HepG2 (cell line): Measurements from ENCODE around the gene MIPEP. TPM values are rescaled to one million over a fixed set of nuclear protein-coding genes. Genes with fewer than 3 reads are reported as not detected.

Source experiments
- ATAC-seq: fragments of 200-7000 bp; cut with Tn5 transposase; 3 replicates; pipeline ENCODE4 v1.9.1; 2020; ENCODE audit warnings: mild to moderate bottlenecking, moderate library complexity
- BruUV-seq: library from RNA; stranded (reverse); fragments of 400-500 nt; replicated peaks from 2 replicates; lab custom pipeline; 2021; lab: Mats Ljungman, UMichigan
- CTCF ChIA-PET: fragments of 300-600 bp; formaldehyde crosslinking; extraction: SDS; loops from one replicate; lab custom pipeline; 2021; ENCODE audit warnings: low total read pairs, inconsistent platforms, low intra/inter-chr PET ratio; lab: Yijun Ruan, JAX
- POLR2A ChIA-PET: fragments of 350-600 bp; sonication (Branson Sonifier 250); formaldehyde crosslinking; loops from one replicate; lab custom pipeline; 2020; ENCODE audit warnings: antibody characterized with exemption, inconsistent platforms; lab: Yijun Ruan, JAX
- DNase-seq: peaks from one replicate; pipeline ENCODE4 v3.0.0-alpha.2; 2015; ENCODE audit warnings: low spot score
- FAIRE-seq: peaks from 3 replicates; lab custom pipeline; 2011; peaks lifted over from hg19 to GRCh38; lab: Jason Lieb, UNC
- H2AFZ ChIP-seq: one replicate; pipeline ENCODE4 v1.6.1; 2011; ENCODE audit warnings: low read length, inconsistent platforms
- H3K27ac ChIP-seq: fragments of 300-600 bp; 3 replicates; pipeline ENCODE4 v1.8.0; 2011; ENCODE audit warnings: mixed run types, mild to moderate bottlenecking, mixed read lengths, low read length, inconsistent platforms; ENCODE audit not compliant: insufficient read depth; ENCODE audit errors: extremely low read length
- H3K27me3 ChIP-seq, 2 experiments: fragments of 200-600 bp in 1 of 2; 2 replicates in 1 of 2; 3 replicates in 1 of 2; pipeline versions ENCODE4 v1.6.0 to v1.8.0; 2011; ENCODE audit warnings: low read length in 2 of 2, mild to moderate bottlenecking in 2 of 2, moderate library complexity in 2 of 2, inconsistent platforms in 1 of 2; ENCODE audit not compliant: insufficient read depth in 2 of 2, control insufficient read depth in 1 of 2
- H3K36me3 ChIP-seq, 2 experiments: fragments of 200-600 bp in 1 of 2; replicated peaks in 1 of 2; 2 replicates in 1 of 2; 3 replicates in 1 of 2; pipeline versions ENCODE4 v1.5.1 to v1.8.0; 2011; ENCODE audit warnings: low read length in 2 of 2, inconsistent platforms in 1 of 2; ENCODE audit not compliant: insufficient read depth in 2 of 2, control insufficient read depth in 1 of 2
- H3K4me1 ChIP-seq: 2 replicates; pipeline ENCODE4 v1.5.1; 2012; ENCODE audit warnings: low read length, inconsistent platforms; ENCODE audit not compliant: insufficient read depth
- H3K4me2 ChIP-seq: 2 replicates; pipeline ENCODE4 v1.6.0; 2011; ENCODE audit warnings: low read depth, low read length, inconsistent platforms
- H3K4me3 ChIP-seq, 3 experiments: fragments of 200-600 bp in 1 of 3; sonication (generic), shearing (Covaris generic) in 1 of 3; replicated peaks in 1 of 3; 2 replicates each; pipeline ENCODE4 v1.5.1; 2011 to 2016; ENCODE audit warnings: low read length in 3 of 3, inconsistent platforms in 2 of 3, low read depth in 2 of 3, mild to moderate bottlenecking in 2 of 3, control low read depth in 1 of 3, mixed read lengths in 1 of 3; ENCODE audit not compliant: insufficient read depth in 1 of 3
- H3K79me2 ChIP-seq: one replicate; pipeline ENCODE4 v1.6.1; 2011; ENCODE audit warnings: low read length, inconsistent platforms; ENCODE audit not compliant: insufficient read depth
- H3K9ac ChIP-seq: 2 replicates; pipeline ENCODE4 v1.6.0; 2011; ENCODE audit warnings: mild to moderate bottlenecking, low read depth, low read length, inconsistent platforms; ENCODE audit not compliant: insufficient read depth
- H3K9me3 ChIP-seq: 2 replicates; pipeline ENCODE4 v1.5.1; 2012; ENCODE audit warnings: mild to moderate bottlenecking, low read length
- H4K20me1 ChIP-seq: 2 replicates; pipeline ENCODE4 v1.6.0; 2011; ENCODE audit warnings: inconsistent platforms, mild to moderate bottlenecking, low read length, moderate library complexity; ENCODE audit not compliant: insufficient read depth
- ADNP ChIP-seq: sonication (generic); formaldehyde crosslinking; IDR thresholded peaks from 2 replicates; pipeline ENCODE4 v1.4.0; 2020; ENCODE audit warnings: missing genetic modification reagents
- MAFF ChIP-seq: IDR thresholded peaks from 2 replicates; pipeline ENCODE4 v1.6.1; 2011; ENCODE audit warnings: low read depth, low read length, improper control_type of control experiment
- MAFK ChIP-seq, 2 experiments: IDR thresholded peaks in 1 of 2; conservative IDR thresholded peaks in 1 of 2; 2 replicates each; pipeline ENCODE4 v1.6.1; 2011; ENCODE audit warnings: improper control_type of control experiment in 2 of 2, low read length in 2 of 2
- NRL ChIP-seq: sonication (generic); formaldehyde crosslinking; IDR thresholded peaks from 2 replicates; pipeline ENCODE4 v1.5.0; 2020; ENCODE audit warnings: missing genetic modification reagents, mild to moderate bottlenecking, moderate library complexity, borderline replicate concordance
- PHF5A ChIP-seq: IDR thresholded peaks from one replicate; pipeline ENCODE4 v1.6.1; 2018; ENCODE audit warnings: low read depth, missing genetic modification reagents; ENCODE audit not compliant: unreplicated experiment
- POLR2AphosphoS2 ChIP-seq: IDR thresholded peaks from 2 replicates; pipeline ENCODE4 v1.6.1; 2011; ENCODE audit warnings: low read depth, low read length, improper control_type of control experiment
- RFXAP ChIP-seq: sonication (generic); formaldehyde crosslinking; IDR thresholded peaks from 2 replicates; pipeline ENCODE4 v1.4.0; 2020; ENCODE audit warnings: missing genetic modification reagents, borderline replicate concordance
- ZC3H13 ChIP-seq: sonication (generic); formaldehyde crosslinking; IDR thresholded peaks from 2 replicates; pipeline ENCODE4 v1.8.1; 2023; ENCODE audit warnings: mild to moderate bottlenecking, missing genetic modification reagents, moderate library complexity
- ZNF121 ChIP-seq: sonication (generic); formaldehyde crosslinking; IDR thresholded peaks from 2 replicates; pipeline ENCODE4 v1.5.0; 2020; ENCODE audit warnings: mild to moderate bottlenecking, missing genetic modification reagents
- ZNF251 ChIP-seq: sonication (generic); formaldehyde crosslinking; IDR thresholded peaks from 2 replicates; pipeline ENCODE4 v1.9.0; 2021; ENCODE audit warnings: mild to moderate bottlenecking, missing genetic modification reagents
- ZNF441 ChIP-seq: sonication (generic); formaldehyde crosslinking; IDR thresholded peaks from 2 replicates; pipeline ENCODE4 v1.7.0; 2021; ENCODE audit warnings: missing genetic modification reagents, borderline replicate concordance
- ZSCAN30 ChIP-seq: sonication (generic); formaldehyde crosslinking; IDR thresholded peaks from 2 replicates; pipeline ENCODE4 v1.5.0; 2020; ENCODE audit warnings: mild to moderate bottlenecking, missing genetic modification reagents
- WGBS: methylation state at CpG from one replicate; pipeline ENCODE4 v1.1.6; 2017; ENCODE audit warnings: low lambda C conversion rate; 5-methylcytosine and 5-hydroxymethylcytosine counted together
- in situ Hi-C: cut with HindIII; loops from 2 replicates; pipeline ENCODE4 v1.10.0; 2017; ENCODE audit warnings: low pct_unique_long_range_greater_than_20kb; ENCODE audit not compliant: extremely low pct_ligation_motif_present
- intact Hi-C: fragments of 100-400 bp; cut with micrococcal nuclease; formaldehyde crosslinking; loops from one replicate; pipeline ENCODE4 v1.10.0; 2022; ENCODE audit not compliant: unreplicated experiment
- polyA plus RNA-seq, 8 experiments: library from polyadenylated mRNA; depleted of rRNA in 3 of 8; stranded (reverse) in 7 of 8; unstranded in 1 of 8; fragments of >200 nt; fragmentation: Illumina TruSeq in 4 of 8; extraction: Trizol in 4 of 8; gene quantifications; 2 replicates each; pipeline versions ENCODE4 v1.2.1 to v1.2.3, GENCODE V29; 2011 to 2016; ENCODE audit warnings: low read depth in 4 of 8, missing spikeins in 1 of 8, mixed read lengths in 1 of 8; ENCODE audit not compliant: insufficient read depth in 1 of 8
- total RNA-seq, 5 experiments: library from RNA; depleted of rRNA; stranded (reverse); fragments of >200 nt; fragmentation: Illumina TruSeq; extraction: Trizol; gene quantifications; 2 replicates each; pipeline ENCODE4 v1.2.3, GENCODE V29; 2016; ENCODE audit warnings: low read depth in 1 of 5
- TF ChIP-seq, protein P1 (sequence below): IDR thresholded peaks from 2 replicates; pipeline ENCODE4 v1.6.1; 2016; ENCODE audit warnings: missing biosample characterization, missing genetic modification reagents, low read depth
- TF ChIP-seq, protein P2 (sequence below): sonication (generic); formaldehyde crosslinking; IDR thresholded peaks from 2 replicates; pipeline ENCODE4; 2020; ENCODE audit warnings: missing genetic modification reagents, mild to moderate bottlenecking, borderline replicate concordance

MIPEP gene
- total and polyA plus RNA-seq, 2 of the 13 experiments (the other 11 are each of a cell fraction or from before 2014, with no cell fraction given), result 9.3 to 24.1 TPM

GRCh38 chr13:23928985-23929384 lies 39.8 kb upstream of the MIPEP start:
- ATAC-seq, result no peak
- in situ Hi-C loops, result no loop called here

GRCh38 chr13:23923031-23923430 lies 33.8 kb upstream of the MIPEP start:
- Histone ChIP-seq H3K27ac (no peak overlapping the region), H3K4me3 (no peak overlapping the region), H3K79me2 (no peaks in the 10 kb centered on the region), H3K9ac (no peak overlapping the region), H3K4me1 (no peaks in the 10 kb centered on the region), H3K36me3 (no peaks in the 10 kb centered on the region), H2AFZ (no peak overlapping the region), H3K9me3 (no peaks in the 10 kb centered on the region), H3K4me2 (no peak overlapping the region), H3K27me3 (no peaks in the 10 kb centered on the region), H4K20me1 (no peaks in the 10 kb centered on the region)
- ATAC-seq, result no peak
- no TSS peak for BruUV-seq
- DNase-seq, result no peak
- POLR2A ChIA-PET, result no interaction called here
- no peak for FAIRE-seq
- intact Hi-C loops (no loop called here), in situ Hi-C loops (no loop called here)
- 0% methylated on average over 1 of the region's 1 CpG for WGBS
- no peak for TF ChIP-seq ADNP (CRISPR knock-in tag)
- TF ChIP-seq, protein P1, sequence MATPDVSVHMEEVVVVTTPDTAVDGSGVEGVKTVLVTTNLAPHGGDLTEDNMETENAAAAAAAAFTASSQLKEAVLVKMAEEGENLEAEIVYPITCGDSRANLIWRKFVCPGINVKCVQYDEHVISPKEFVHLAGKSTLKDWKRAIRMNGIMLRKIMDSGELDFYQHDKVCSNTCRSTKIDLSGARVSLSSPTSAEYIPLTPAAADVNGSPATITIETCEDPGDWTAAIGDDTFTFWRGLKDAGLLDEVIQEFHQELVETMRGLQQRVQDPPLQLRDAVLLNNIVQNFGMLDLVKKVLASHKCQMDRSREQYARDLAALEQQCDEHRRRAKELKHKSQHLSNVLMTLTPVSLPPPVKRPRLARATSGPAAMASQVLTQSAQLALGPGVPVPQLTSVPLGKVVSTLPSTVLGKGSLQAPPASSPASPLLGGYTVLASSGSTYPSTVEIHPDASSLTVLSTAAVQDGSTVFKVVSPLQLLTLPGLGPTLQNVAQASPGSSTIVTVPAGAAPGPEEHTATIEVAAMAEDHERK (CRISPR knock-in tag), result no peak
- TF ChIP-seq ZNF251, result no peak
- no peak for TF ChIP-seq ZNF121 (CRISPR knock-in tag)
- peak; percentile 44 to 74; a peak in 3 of 4 replicates for TF ChIP-seq MAFK (conservative IDR thresholded peaks at IDR 0.05 in 1 of 2, IDR thresholded peaks at IDR 0.05 in 1 of 2; ENCODE audit: low read length in 2 of 2)
- no peak for TF ChIP-seq ZSCAN30
- TF ChIP-seq NRL (CRISPR knock-in tag), result no peak
- TF ChIP-seq PHF5A (CRISPR knock-in tag), result no peak
- TF ChIP-seq, protein P2, sequence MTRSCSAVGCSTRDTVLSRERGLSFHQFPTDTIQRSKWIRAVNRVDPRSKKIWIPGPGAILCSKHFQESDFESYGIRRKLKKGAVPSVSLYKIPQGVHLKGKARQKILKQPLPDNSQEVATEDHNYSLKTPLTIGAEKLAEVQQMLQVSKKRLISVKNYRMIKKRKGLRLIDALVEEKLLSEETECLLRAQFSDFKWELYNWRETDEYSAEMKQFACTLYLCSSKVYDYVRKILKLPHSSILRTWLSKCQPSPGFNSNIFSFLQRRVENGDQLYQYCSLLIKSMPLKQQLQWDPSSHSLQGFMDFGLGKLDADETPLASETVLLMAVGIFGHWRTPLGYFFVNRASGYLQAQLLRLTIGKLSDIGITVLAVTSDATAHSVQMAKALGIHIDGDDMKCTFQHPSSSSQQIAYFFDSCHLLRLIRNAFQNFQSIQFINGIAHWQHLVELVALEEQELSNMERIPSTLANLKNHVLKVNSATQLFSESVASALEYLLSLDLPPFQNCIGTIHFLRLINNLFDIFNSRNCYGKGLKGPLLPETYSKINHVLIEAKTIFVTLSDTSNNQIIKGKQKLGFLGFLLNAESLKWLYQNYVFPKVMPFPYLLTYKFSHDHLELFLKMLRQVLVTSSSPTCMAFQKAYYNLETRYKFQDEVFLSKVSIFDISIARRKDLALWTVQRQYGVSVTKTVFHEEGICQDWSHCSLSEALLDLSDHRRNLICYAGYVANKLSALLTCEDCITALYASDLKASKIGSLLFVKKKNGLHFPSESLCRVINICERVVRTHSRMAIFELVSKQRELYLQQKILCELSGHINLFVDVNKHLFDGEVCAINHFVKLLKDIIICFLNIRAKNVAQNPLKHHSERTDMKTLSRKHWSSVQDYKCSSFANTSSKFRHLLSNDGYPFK (CRISPR knock-in tag), result no peak
- peak; percentile 52; the same call in 1 of the 2 replicates for TF ChIP-seq MAFF
- TF ChIP-seq ZNF441 (CRISPR knock-in tag), result no peak
- no peak for TF ChIP-seq ZC3H13 (CRISPR knock-in tag)
- CTCF ChIA-PET, result no interaction called here

More at GRCh38 chr13:23928985-23929384, 39.8 kb upstream of the MIPEP start:
- H4K20me1 ChIP-seq, result no peaks in the 10 kb centered on the region
- TF ChIP-seq POLR2AphosphoS2, result no peak
- no peak for TF ChIP-seq RFXAP
- no peaks in the 10 kb centered on the region for H3K36me3 ChIP-seq
- no peak overlapping the region for H3K27ac ChIP-seq
- no peak for FAIRE-seq
- no peaks in the 10 kb centered on the region for H3K9me3 ChIP-seq
- no peaks in the 10 kb centered on the region for H3K4me1 ChIP-seq
- no TSS peak for BruUV-seq
- H3K4me2 ChIP-seq, result no peak overlapping the region
- H3K79me2 ChIP-seq, result no peaks in the 10 kb centered on the region
- H3K9ac ChIP-seq, result no peak overlapping the region
- H3K27me3 ChIP-seq, result no peaks in the 10 kb centered on the region
- no peak for DNase-seq
- intact Hi-C loops, result no loop called here
- H3K4me3 ChIP-seq, result no peak overlapping the region
- ChIA-PET POLR2A (no interaction called here), CTCF (no interaction called here)
- no peak overlapping the region for H2AFZ ChIP-seq
- WGBS, result 58% methylated on average over 2 of the region's 2 CpGs
